ENCODE results near the gene MED31.

DNA sequence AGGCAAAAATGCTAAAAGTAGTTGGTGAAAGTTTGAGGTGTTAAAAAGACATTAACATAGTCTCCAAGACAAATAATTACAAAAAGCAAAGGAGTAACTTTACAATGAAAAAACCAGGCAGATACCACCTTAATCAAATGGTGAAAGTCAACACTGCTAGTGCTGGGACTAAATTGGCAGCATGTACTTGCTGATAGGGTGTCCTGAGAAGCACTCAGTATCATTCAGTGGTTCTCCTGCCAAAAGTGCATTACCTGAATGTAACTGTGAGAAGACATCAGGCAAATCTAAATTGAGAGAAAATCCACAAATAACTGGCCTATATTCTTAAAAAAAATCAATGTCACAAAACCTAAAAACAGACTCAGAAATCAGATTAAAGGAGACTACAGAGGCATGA, 18.9 kb downstream of the MED31 start:
- TF ChIP-seq EZH2 (IDR thresholded peaks at IDR 0.05; ENCODE audit: borderline replicate concordance), result no peak
- TF ChIP-seq, protein P1, sequence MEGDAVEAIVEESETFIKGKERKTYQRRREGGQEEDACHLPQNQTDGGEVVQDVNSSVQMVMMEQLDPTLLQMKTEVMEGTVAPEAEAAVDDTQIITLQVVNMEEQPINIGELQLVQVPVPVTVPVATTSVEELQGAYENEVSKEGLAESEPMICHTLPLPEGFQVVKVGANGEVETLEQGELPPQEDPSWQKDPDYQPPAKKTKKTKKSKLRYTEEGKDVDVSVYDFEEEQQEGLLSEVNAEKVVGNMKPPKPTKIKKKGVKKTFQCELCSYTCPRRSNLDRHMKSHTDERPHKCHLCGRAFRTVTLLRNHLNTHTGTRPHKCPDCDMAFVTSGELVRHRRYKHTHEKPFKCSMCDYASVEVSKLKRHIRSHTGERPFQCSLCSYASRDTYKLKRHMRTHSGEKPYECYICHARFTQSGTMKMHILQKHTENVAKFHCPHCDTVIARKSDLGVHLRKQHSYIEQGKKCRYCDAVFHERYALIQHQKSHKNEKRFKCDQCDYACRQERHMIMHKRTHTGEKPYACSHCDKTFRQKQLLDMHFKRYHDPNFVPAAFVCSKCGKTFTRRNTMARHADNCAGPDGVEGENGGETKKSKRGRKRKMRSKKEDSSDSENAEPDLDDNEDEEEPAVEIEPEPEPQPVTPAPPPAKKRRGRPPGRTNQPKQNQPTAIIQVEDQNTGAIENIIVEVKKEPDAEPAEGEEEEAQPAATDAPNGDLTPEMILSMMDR (IDR thresholded peaks at IDR 0.05; ENCODE audit: poor library complexity), result no peak
